HG03432 (cell line): ENCODE measurements around the gene ZNF683.
"Not testable (repeated sequence)": the region's sequence is repeated elsewhere in the genome, so short reads cannot be mapped to it uniquely, and the experiment has no call there.

Source experiments
- ATAC-seq: cut with Tn5 transposase; IDR thresholded peaks from one replicate; pipeline ENCODE4 v1.9.1; 2021; ENCODE audit warnings: mild to moderate bottlenecking, moderate library complexity; ENCODE audit not compliant: unreplicated experiment

Gene ZNF683

GRCh38 chr1:26338670-26339069, 33.9 kb downstream of the ZNF683 start:
- ATAC-seq, result no peak

GRCh38 chr1:26337625-26338024, 34.9 kb downstream of the ZNF683 start:
- ATAC-seq, result no peak

GRCh38 chr1:26337206-26337535, 35.4 kb downstream of the ZNF683 start:
- ATAC-seq, result no peak

- ATAC-seq, result peak; percentile 66
Measured at GRCh38 chr1:26336477-26337205, 35.9 kb downstream of the ZNF683 start.

GRCh38 chr1:26335774-26336476, 36.6 kb downstream of the ZNF683 start:
- ATAC-seq, result no peak

- ATAC-seq, result not testable (repeated sequence)
Measured at GRCh38 chr1:26333312-26333711, 39.2 kb downstream of the ZNF683 start.

- no peak for ATAC-seq
Measured at GRCh38 chr1:26330276-26330675, 42.3 kb downstream of the ZNF683 start.

- not testable (repeated sequence) for ATAC-seq
Measured at GRCh38 chr1:26329380-26329779, 43.2 kb downstream of the ZNF683 start.

GRCh38 chr1:26328597-26328996, 44.0 kb downstream of the ZNF683 start:
- ATAC-seq, result no peak

GRCh38 chr1:26327956-26328362, 44.6 kb downstream of the ZNF683 start:
- no peak for ATAC-seq

- ATAC-seq, result no peak
Measured at GRCh38 chr1:26324550-26324949, 48.0 kb downstream of the ZNF683 start.

GRCh38 chr1:26323382-26323781, 49.2 kb downstream of the ZNF683 start:
- no peak for ATAC-seq

GRCh38 chr1:26322042-26322331, 50.6 kb downstream of the ZNF683 start:
- no peak for ATAC-seq

GRCh38 chr1:26321315-26322041, 51.1 kb downstream of the ZNF683 start:
- no peak for ATAC-seq

- no peak for ATAC-seq
Measured at GRCh38 chr1:26320896-26321295, 51.7 kb downstream of the ZNF683 start.

GRCh38 chr1:26318338-26319064, 54.0 kb downstream of the ZNF683 start:
- no peak for ATAC-seq

GRCh38 chr1:26317612-26318337, 54.8 kb downstream of the ZNF683 start, which contains the start of gene CD52:
Gene CD52 (plus strand): TSS chr1:26317958. CDS start chr1:26318018, 60 bp downstream.
- peak; percentile 41 for ATAC-seq

GRCh38 chr1:26317146-26317545, 55.4 kb downstream of the ZNF683 start:
- ATAC-seq, result no peak

GRCh38 chr1:26315874-26316850, 56.4 kb downstream of the ZNF683 start:
- ATAC-seq, result no peak
